Duodenal mucosa (tissue), 2 donors: ENCODE results near the gene CENPI.
"Not testable (repeated sequence)": the region's sequence is repeated elsewhere in the genome, so short reads cannot be mapped to it uniquely, and the experiment has no call there.

Experiments used
- H3K27ac ChIP-seq: one replicate; pipeline ENCODE4 v1.7.0; 2013; ENCODE audit warnings: low read depth, low read length
- H3K27me3 ChIP-seq, 2 donors: one replicate each; pipeline ENCODE4 v1.7.0; 2013; ENCODE audit warnings: low read length in 2 of 2, control low read depth in 1 of 2; ENCODE audit not compliant: insufficient read depth in 2 of 2, control insufficient read depth in 1 of 2
- H3K36me3 ChIP-seq, 2 donors: one replicate each; pipeline ENCODE4 v1.7.0; 2013; ENCODE audit warnings: low read length in 2 of 2, control low read depth in 1 of 2; ENCODE audit not compliant: insufficient read depth in 2 of 2, control insufficient read depth in 1 of 2
- H3K4me1 ChIP-seq, 2 donors: one replicate each; pipeline ENCODE4 v1.7.0; 2013; ENCODE audit warnings: low read length in 2 of 2, control low read depth in 1 of 2; ENCODE audit not compliant: insufficient read depth in 2 of 2, control insufficient read depth in 1 of 2
- H3K4me3 ChIP-seq, 2 donors: one replicate each; pipeline ENCODE4 v1.7.0; 2013; ENCODE audit warnings: low read length in 2 of 2, low read depth in 1 of 2
- H3K9ac ChIP-seq, 2 donors: one replicate each; pipeline ENCODE4 v1.7.0; 2013; ENCODE audit warnings: low read length in 2 of 2, low read depth in 1 of 2
- H3K9me3 ChIP-seq, 2 donors: one replicate each; pipeline ENCODE4 v1.7.0; 2013; ENCODE audit warnings: low read length in 2 of 2, control low read depth in 1 of 2; ENCODE audit not compliant: control insufficient read depth in 1 of 2

The CENPI gene, protein sequence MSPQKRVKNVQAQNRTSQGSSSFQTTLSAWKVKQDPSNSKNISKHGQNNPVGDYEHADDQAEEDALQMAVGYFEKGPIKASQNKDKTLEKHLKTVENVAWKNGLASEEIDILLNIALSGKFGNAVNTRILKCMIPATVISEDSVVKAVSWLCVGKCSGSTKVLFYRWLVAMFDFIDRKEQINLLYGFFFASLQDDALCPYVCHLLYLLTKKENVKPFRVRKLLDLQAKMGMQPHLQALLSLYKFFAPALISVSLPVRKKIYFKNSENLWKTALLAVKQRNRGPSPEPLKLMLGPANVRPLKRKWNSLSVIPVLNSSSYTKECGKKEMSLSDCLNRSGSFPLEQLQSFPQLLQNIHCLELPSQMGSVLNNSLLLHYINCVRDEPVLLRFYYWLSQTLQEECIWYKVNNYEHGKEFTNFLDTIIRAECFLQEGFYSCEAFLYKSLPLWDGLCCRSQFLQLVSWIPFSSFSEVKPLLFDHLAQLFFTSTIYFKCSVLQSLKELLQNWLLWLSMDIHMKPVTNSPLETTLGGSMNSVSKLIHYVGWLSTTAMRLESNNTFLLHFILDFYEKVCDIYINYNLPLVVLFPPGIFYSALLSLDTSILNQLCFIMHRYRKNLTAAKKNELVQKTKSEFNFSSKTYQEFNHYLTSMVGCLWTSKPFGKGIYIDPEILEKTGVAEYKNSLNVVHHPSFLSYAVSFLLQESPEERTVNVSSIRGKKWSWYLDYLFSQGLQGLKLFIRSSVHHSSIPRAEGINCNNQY

DNA sequence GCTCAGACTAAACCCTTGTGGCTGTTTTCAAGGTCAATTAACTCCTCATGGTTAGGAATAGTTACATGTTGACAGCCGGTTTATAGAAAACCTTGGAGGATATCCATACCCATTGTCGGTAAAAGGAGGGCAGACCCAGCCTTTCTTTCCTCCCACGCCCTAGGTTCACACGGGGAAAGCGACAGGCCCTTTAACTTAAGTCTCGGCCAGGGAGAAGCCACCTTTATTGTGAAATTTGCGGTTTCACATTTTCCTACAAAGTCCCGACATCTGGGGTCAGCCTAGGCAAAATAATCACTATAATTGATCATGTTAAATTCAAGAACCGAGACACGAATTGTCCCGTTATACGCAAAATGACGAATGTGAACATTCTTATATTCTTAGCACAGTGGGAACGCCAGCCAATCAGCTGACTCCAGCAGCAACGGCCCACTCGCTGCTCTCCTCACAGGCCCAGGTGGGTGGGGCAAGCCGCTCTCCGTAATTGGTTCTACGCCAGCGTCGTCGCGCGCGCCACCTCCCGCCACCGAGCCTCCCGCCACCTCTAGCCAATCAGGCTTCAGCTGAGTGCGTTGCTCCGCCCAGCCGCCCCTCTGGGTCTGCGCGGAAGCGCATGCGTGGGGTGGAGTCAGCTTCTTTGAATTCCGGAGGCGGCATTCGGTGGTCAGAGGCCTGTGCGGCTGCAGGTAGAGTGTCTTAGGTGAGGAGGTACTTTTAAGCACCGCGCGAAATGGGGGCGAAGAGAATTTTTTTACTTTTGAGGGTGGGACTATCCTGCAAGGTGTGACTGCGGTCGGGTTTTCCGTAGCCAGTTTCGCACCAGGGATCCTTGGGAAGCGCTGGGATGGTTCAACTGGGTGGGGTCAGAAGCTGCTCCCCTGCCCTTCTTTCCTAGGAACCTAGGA is at the start of gene CENPI:
CENPI (plus strand) TSS at position 659 of the 908 bp plus-strand sequence. CDS start 2,867 bp downstream, outside the sequence.
- Histone ChIP-seq H3K4me1 (peaks cover 0 to 6% of the 10 kb centered on the region in 2 donors), H3K27me3 (no peaks in the 10 kb centered on the region), H3K36me3 (no peaks in the 10 kb centered on the region), H3K27ac (peak within 1 kb of the TSS; percentile 8), H3K4me3 (peak within 1 kb of the TSS; percentile 74 to 80), H3K9me3 (no peaks in the 10 kb centered on the region), H3K9ac (peak within 1 kb of the TSS; percentile 32 to 74)

DNA sequence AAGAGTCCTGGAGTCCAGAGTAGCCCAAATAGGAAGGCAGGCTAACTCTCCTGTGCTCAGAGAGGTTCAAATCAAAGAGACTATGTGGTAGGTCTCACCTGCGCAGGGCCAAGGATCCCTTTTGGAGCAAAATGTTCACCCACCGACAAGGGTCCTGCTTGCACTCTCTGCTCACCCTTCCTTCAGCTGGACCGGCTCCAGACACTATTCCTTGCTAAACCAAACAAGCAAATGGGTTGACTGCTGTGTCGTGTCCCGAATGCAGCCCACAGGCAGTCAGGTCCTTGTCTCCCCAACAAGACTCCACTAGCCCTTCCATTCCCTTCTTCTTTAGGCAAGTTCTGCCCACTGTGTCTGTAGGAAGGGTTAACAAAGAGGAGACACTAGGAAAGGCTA is 46.9 kb upstream of the CENPI start:
- peak overlapping the region; percentile 86 for H3K27ac ChIP-seq
- H3K9ac ChIP-seq: peak overlapping the region; percentile 70 to 79
- H3K9me3 ChIP-seq: no peaks in the 10 kb centered on the region
- peak overlapping the region; percentile 83 to 84 for H3K4me3 ChIP-seq
- no peaks in the 10 kb centered on the region for H3K4me1 ChIP-seq
- no peaks in the 10 kb centered on the region for H3K36me3 ChIP-seq
- no peaks in the 10 kb centered on the region for H3K27me3 ChIP-seq

DNA sequence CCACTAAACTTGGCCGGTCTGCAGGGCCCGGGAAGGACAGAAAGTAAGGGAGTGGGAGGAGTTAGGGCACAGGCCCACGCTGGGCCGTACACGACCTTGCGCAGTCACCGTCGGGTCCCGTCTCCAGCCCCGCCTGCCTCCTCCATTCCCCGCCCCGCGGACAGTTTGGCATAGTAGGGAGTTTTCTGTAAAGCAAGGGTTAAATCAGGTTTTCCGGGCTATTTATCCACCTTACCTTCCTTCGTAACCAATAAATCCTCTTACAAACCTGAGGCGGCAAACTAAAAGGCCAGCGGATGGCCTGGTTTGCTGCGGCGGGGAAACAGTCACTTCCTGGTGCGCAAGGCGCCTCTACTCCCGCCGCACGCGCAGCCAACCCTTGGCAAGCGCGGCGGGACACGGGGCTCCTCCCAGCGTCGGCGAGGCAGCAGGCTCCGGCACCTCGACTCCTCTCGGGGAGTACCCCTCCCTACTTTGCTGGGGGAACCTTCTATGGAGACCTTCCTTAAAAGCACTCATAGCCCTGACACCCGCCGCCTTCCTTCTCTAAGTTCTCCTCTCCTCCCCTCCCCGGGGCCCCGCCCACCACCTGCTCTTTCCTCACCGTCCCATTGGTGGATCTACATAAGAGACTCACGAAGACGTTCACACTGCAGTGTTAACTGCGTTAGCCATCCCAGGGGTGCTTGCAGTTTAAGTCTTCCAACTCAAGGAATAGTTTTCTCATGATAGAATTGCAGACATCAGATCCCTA is 46.3 kb upstream of the CENPI start, which contains the start of gene TRMT2B:
TRMT2B (minus strand) TSS at position 563 of the 754 bp plus-strand sequence. CDS start 9,822 bp downstream, outside the sequence.
- Histone ChIP-seq H3K36me3 (no peaks in the 10 kb centered on the region), H3K9ac (peak within 1 kb of the TSS; percentile 70 to 79), H3K4me3 (peak within 1 kb of the TSS; percentile 83 to 84), H3K27ac (peak within 1 kb of the TSS; percentile 86), H3K27me3 (no peaks in the 10 kb centered on the region), H3K9me3 (no peaks in the 10 kb centered on the region), H3K4me1 (no peaks in the 10 kb centered on the region)

DNA sequence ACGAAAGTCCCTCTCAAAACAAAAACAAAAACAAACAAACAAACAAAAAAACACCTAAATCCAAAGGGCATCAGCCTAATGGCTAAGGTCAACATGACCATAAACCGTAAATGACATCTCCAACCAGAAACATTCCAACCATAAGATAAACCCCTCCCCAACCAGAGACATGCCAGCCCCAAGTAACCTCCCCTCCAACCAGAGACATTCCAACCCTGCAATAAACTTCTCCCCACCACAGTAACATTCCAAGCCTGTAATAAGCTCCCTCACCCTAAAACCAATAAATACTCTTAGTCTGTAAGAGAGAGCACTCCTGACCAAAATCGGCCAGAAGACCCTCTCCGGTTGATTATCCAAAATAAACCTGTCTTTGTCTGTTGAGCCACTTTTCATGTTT is 41.5 kb upstream of the CENPI start:
- not testable (repeated sequence) for H3K27me3 ChIP-seq, H3K36me3 ChIP-seq, H3K27ac ChIP-seq, H3K9ac ChIP-seq, H3K9me3 ChIP-seq, H3K4me1 ChIP-seq, H3K4me3 ChIP-seq

GRCh38 chrX:101057093-101057714 is 40.8 kb upstream of the CENPI start:
- H3K4me1 ChIP-seq: no peaks in the 10 kb centered on the region
- H3K27ac ChIP-seq: no peak overlapping the region
- no peaks in the 10 kb centered on the region for H3K9me3 ChIP-seq
- no peaks in the 10 kb centered on the region for H3K36me3 ChIP-seq
- H3K9ac ChIP-seq: no peak overlapping the region
- H3K27me3 ChIP-seq: no peaks in the 10 kb centered on the region
- H3K4me3 ChIP-seq: no peak overlapping the region

GRCh38 chrX:101062176-101062575 is 35.8 kb upstream of the CENPI start:
- H3K27me3 ChIP-seq: no peaks in the 10 kb centered on the region
- H3K9me3 ChIP-seq: no peaks in the 10 kb centered on the region
- no peaks in the 10 kb centered on the region for H3K36me3 ChIP-seq
- H3K9ac ChIP-seq: no peak overlapping the region
- H3K4me3 ChIP-seq: no peak overlapping the region
- no peak overlapping the region for H3K27ac ChIP-seq
- no peaks in the 10 kb centered on the region for H3K4me1 ChIP-seq

DNA sequence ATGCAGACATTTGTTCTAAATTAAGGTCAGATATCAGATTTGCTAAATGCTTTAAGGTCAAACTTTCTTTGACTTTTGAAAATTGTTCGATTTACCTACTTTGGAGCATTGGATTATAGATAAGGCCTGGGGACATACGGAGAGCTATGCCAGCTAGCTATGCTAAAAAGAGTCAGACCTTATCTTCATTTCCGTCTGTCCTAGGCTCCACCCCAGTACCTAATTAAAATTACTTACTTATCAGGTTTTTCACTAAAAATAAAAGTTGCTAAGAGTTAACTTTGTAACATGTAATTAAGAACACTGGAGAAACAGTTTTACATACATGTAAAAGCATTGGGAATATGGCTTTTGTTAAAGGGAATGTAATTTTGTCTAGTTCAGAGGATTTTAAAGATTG is 26.4 kb upstream of the CENPI start:
- Histone ChIP-seq H3K36me3 (no peaks in the 10 kb centered on the region), H3K4me1 (no peaks in the 10 kb centered on the region), H3K27me3 (no peaks in the 10 kb centered on the region), H3K27ac (no peak overlapping the region), H3K9me3 (no peaks in the 10 kb centered on the region), H3K9ac (no peak overlapping the region), H3K4me3 (no peak overlapping the region)

GRCh38 chrX:101078716-101079598 is 19.0 kb upstream of the CENPI start, which contains the start of gene TMEM35A:
TMEM35A (plus strand) TSS chrX:101078879; CDS start chrX:101079003, 124 bp downstream.
- Histone ChIP-seq H3K27me3 (no peaks in the 10 kb centered on the region), H3K36me3 (no peaks in the 10 kb centered on the region), H3K4me1 (no peaks in the 10 kb centered on the region), H3K9ac (no peak within 1 kb of the TSS), H3K9me3 (no peaks in the 10 kb centered on the region), H3K27ac (no peak within 1 kb of the TSS), H3K4me3 (peak within 1 kb of the TSS; percentile 52 to 58)
